GM12801 (cell line): Measurements from ENCODE around the gene ANK3.

ENCODE experiments used
- CTCF ChIP-seq: IDR thresholded peaks from one replicate; pipeline ENCODE4 v1.5.1; 2011; ENCODE audit warnings: control low read depth; ENCODE audit not compliant: insufficient read length; ENCODE audit errors: extremely low read depth

ANK3 gene

GRCh38 chr10:60144099-60144498 is 245.6 kb downstream of the ANK3 start:
- TF ChIP-seq CTCF: no peak

- TF ChIP-seq CTCF: no peak
Observed at GRCh38 chr10:60142736-60143135, 246.9 kb downstream of the ANK3 start.

- no peak for TF ChIP-seq CTCF
Observed at GRCh38 chr10:60141896-60142559, 247.6 kb downstream of the ANK3 start.

GRCh38 chr10:60140651-60141632 is 248.7 kb downstream of the ANK3 start:
- TF ChIP-seq CTCF: no peak

- TF ChIP-seq CTCF: no peak
Observed at GRCh38 chr10:60139798-60140566, 249.7 kb downstream of the ANK3 start.

- TF ChIP-seq CTCF: no peak
Observed at GRCh38 chr10:60139290-60139689, 250.4 kb downstream of the ANK3 start.

- TF ChIP-seq CTCF: no peak
Observed at GRCh38 chr10:60138842-60139241, 250.8 kb downstream of the ANK3 start.
